GM13977 (cell line): Measurements from ENCODE around the gene MYL5.

Experiments used
- DNase-seq: peaks from one replicate; pipeline ENCODE4 v3.0.0; 2012; ENCODE audit warnings: low spot score
- CTCF ChIP-seq: IDR thresholded peaks from 2 replicates; pipeline ENCODE4 v1.5.1; 2012; ENCODE audit warnings: mild to moderate bottlenecking, control low read depth; ENCODE audit not compliant: insufficient read depth; ENCODE audit errors: extremely low read depth, missing control alignments
- in situ Hi-C: fragments of 300-500 bp; cut with MboI; formaldehyde crosslinking; loops from one replicate; pipeline ENCODE4 v1.12.0; 2022; ENCODE audit warnings: low sequenced_read_pairs, low pct_unique_long_range_greater_than_20kb, mixed read lengths, inconsistent platforms; ENCODE audit not compliant: unreplicated experiment

The MYL5 gene

GRCh38 chr4:699816-700580 is 25.7 kb downstream of the MYL5 start:
- TF ChIP-seq CTCF = no peak
- DNase-seq = no peak
- in situ Hi-C loops = no loop called here

GRCh38 chr4:700587-701264 is 26.4 kb downstream of the MYL5 start:
- no peak for TF ChIP-seq CTCF
- DNase-seq = no peak
- in situ Hi-C loops = no loop called here

- no peak for TF ChIP-seq CTCF
- no peak for DNase-seq
- in situ Hi-C loops = no loop called here
Measured at GRCh38 chr4:702618-703048, 28.3 kb downstream of the MYL5 start.

GRCh38 chr4:703336-704197 is 29.2 kb downstream of the MYL5 start:
- no peak for DNase-seq
- in situ Hi-C loops = no loop called here
- no peak for TF ChIP-seq CTCF

- in situ Hi-C loops = no loop called here
- no peak for DNase-seq
- no peak for TF ChIP-seq CTCF
Measured at GRCh38 chr4:704198-704891, 30.0 kb downstream of the MYL5 start.

- in situ Hi-C loops = no loop called here
- DNase-seq = no peak
- TF ChIP-seq CTCF = no peak
Measured at GRCh38 chr4:704971-705277, 30.6 kb downstream of the MYL5 start.
